Measurements from ENCODE around the gene FAM50B.

- TF ChIP-seq CEBPB (IDR thresholded peaks at IDR 0.05) (no peak), YY1 (IDR thresholded peaks at IDR 0.05; ENCODE audit: low read depth) (no peak), NFIC (IDR thresholded peaks at IDR 0.05) (no peak), EP300 (IDR thresholded peaks at IDR 0.05; ENCODE audit: borderline replicate concordance) (no peak), FOXM1 (IDR thresholded peaks at IDR 0.05; ENCODE audit: borderline replicate concordance, low read depth) (no peak), USF1 (IDR thresholded peaks at IDR 0.05) (no peak), TAF1 (IDR thresholded peaks at IDR 0.05; ENCODE audit: low read depth) (no peak), TEAD4 (IDR thresholded peaks at IDR 0.05) (no peak), REST (IDR thresholded peaks at IDR 0.05; ENCODE audit: low read depth) (no peak), EGR1 (IDR thresholded peaks at IDR 0.05) (no peak), RAD21 (IDR thresholded peaks at IDR 0.05; ENCODE audit: low read depth) (no peak)
Measured at GRCh38 chr6:3799719-3800118, 49.5 kb upstream of the FAM50B start.

Data from Ishikawa (cell line).